GM19438 (cell line): ENCODE data around the gene ADAMTS1.

ENCODE experiments used
- ATAC-seq: cut with Tn5 transposase; IDR thresholded peaks from one replicate; pipeline ENCODE4 v1.9.1; 2021; ENCODE audit warnings: low read depth; ENCODE audit not compliant: unreplicated experiment

ADAMTS1 gene

GRCh38 chr21:26794597-26795411 lies 50.4 kb downstream of the ADAMTS1 start:
- no peak for ATAC-seq

- ATAC-seq, result no peak
These were observed 54.9 kb downstream of the ADAMTS1 start for GRCh38 chr21:26790296-26790695.

- ATAC-seq, result no peak
These were observed 56.4 kb downstream of the ADAMTS1 start for GRCh38 chr21:26788790-26789189.
